CD4-positive, alpha-beta T cell treated with Interleukin-4 for 4 hours (primary cell): ENCODE measurements around the gene S100A6.
"Not testable (repeated sequence)": the region's sequence is repeated elsewhere in the genome, so short reads cannot be mapped to it uniquely, and the experiment has no call there.

Experiments
- DNase-seq: peaks from one replicate; pipeline ENCODE4 v3.0.0-alpha.2; 2020

The S100A6 gene

GRCh38 chr1:153563483-153563901 lies 27.7 kb upstream of the S100A6 start:
- DNase-seq, result no peak

GRCh38 chr1:153562021-153562420 lies 26.2 kb upstream of the S100A6 start:
- not testable (repeated sequence) for DNase-seq

- no peak for DNase-seq
These were observed 25.7 kb upstream of the S100A6 start for GRCh38 chr1:153561466-153561985.

- no peak for DNase-seq
These were observed 25.1 kb upstream of the S100A6 start for GRCh38 chr1:153560771-153561465.

DNA sequence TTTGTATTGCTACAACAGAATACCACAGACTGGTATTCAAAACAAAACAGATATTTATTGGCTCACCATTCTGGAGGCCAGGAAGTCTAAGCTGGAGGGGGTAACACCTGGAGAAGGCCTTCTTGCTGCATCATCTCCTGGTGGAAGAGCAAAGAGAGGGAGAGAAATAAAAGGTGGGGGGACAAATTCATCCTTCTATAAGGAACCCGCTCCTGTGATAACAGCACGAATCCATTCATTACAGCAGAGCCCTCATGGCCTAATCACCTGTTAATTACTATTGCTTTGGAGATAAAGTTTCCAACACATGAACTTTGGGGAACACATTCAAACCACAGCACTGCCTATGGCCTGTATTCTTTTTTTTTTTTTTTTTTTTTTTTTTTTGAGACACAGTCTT lies 24.4 kb upstream of the S100A6 start:
- no peak for DNase-seq

DNA sequence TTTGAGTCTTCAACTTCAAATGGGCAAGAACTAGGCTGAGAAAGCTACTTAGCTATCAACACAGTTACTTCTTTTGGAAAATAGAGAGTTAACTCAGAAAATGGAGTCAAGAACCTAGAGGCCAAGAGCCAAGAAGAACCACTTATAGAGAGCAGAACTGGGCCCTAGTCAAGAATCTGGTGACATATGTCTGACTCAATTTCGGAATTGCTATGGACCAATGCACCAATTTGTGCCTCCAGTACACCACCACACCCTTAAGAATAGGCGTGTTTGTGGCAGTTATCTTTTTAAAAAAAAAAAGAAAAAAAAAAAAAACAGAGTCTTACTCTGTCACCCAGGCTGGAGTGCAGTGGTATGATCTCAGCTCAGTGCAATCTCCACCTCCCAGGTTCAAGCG lies 22.1 kb upstream of the S100A6 start:
- DNase-seq, result no peak

DNA sequence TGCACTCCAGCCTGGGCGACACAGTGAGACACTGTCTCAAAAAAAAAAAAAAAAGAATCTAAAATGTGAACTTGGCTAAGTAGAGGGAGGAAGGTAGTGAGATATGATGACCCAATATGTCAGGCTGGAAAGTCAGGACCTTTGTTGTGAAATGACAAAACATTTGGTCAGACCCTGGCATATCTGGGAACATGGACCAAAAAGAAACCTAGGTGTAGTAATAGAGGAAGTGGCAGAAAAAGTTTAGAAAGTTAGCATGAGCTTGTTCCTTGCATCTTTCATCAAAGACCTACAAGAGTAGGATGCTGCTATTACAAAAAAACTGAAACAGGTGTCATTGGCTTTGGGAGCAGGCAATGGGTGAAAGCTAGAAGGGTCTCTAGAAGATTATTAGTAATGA lies 20.6 kb upstream of the S100A6 start:
- DNase-seq, result no peak

- DNase-seq, result no peak
These were observed 18.2 kb upstream of the S100A6 start for GRCh38 chr1:153553830-153554541.

- DNase-seq, result no peak
These were observed 17.3 kb upstream of the S100A6 start for GRCh38 chr1:153553096-153553495.

DNA sequence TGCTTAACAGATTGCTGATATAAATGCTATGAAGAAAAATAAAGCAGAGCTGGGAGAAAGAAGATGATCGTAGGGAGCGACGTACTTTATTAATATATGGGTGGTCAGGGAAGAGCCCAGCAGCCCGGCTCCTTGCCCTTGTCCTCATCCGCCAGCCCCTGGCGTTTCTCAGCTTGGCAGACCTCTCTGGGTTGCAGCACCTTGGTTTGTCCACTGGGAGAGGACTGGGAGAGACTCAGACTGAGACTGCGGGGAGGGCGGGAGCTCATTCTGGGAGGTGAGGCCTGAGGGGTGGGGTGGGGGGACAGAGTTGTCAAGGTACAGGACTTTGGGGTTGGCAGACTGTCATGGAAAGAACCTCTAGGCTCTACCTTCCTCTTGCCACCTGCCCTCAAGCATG lies 16.5 kb upstream of the S100A6 start:
- DNase-seq, result no peak

DNA sequence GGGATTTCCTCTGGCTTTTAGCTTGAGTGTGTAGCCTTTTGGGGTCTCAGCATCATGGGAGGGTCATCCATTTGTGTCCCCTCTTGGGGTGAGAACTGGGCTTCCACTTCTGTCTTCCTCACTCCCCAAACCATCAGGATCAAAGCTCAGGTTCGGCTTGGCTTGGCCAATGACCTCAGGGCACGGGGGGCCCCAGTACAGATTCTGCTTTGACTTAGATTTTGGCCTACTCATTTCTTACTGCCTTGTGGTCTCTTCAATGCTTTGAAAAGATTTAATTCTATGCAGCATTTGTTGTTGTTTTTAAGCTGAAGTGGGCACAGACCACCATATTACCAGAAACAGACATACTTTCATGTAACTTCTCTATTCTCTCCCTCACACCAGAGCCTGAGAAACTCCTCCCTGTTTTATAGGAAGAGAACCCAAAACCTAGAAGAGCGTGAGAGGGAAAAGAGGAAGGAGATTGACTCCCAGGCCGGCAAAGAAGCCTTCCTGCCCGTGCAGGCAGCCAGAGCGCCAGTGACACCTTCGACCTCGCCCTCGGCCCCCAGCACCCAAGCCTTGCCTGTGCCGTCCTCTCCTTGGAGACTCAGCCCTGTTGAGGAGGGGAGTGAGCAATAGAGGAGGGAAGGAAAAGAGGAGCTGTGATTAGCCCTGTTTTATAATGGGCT lies 15.2 kb upstream of the S100A6 start:
- no peak for DNase-seq

DNA sequence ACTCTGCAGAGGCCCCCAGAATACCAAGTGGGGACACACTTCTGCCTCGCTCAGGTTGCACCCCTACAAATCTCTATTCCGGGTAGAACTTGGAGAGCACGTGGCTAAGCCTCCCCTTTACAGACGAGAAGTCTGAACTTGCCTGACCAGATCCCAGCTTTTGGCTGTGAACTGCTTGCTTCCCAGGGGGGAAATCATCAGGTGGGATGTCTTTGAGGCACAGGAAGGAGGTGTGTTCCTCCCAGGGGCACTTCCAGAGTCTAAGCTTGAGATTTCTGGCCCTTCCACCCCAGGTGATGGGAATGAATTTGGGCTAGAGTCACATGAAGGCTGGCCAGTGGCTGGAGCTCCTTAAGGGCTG lies 14.6 kb upstream of the S100A6 start:
- DNase-seq, result no peak

GRCh38 chr1:153549741-153550397 lies 14.1 kb upstream of the S100A6 start:
- no peak for DNase-seq

GRCh38 chr1:153548722-153549688 lies 13.2 kb upstream of the S100A6 start, which contains the start of gene S100A3:
S100A3 (minus strand) TSS chr1:153549258; CDS start chr1:153548485, 773 bp downstream.
- no peak for DNase-seq

GRCh38 chr1:153547560-153548551 lies 12.1 kb upstream of the S100A6 start:
- DNase-seq, result no peak

DNA sequence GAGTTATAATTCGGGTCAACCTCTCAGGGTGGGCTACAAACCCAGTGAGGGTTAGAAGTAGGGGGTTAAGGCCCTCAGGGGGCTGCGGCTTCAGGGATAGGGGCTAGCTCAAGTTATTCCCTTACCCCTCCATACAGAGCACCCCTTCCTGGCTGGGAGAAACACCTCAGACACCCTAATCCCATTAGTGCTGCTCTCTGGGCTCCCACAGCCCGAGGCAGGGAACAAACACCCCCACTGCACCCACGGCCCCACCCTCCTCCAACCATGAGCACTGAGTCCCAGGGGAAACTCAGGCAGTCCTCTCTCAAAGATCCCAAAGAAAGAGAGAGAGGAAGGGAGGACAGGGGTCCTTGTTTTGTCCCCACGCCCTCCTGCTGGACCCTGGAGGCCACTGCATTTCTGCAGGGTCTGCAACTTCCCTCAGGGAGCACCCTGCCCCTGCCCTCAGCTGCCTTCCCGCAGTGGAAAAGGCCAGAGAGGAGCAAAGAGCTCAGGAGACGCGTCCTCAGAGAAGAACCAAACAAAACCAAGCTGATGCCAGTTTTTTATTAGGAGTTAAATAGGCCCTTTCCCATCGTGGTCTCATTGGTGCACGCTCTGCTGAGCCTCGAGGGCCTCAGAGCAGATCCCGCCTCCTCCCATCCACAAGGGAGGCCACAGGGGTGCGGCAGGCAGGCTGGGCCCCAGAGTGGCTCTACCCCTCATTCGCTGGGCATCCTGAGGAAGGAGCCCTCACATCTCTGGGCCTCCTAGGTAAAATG lies 11.2 kb upstream of the S100A6 start:
- no peak for DNase-seq

DNA sequence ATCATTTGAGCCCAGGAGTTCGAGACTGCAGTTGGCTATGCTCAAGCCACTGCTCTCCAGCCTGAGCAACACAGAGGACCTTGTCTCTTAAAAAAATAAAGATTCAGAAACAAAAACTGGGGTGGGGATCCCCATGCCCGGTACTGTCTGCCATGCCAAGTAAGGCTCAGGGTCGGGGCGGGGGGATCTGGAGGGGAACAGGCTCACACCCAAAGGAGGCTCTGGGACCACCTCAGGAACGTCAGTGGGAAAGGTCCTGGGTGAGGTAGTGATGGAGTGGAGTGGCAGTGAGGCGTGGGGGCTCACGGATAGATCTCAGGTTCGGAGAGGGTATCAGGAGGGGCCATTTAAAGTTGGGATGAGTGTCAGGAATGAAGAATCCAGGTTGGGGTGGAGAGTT lies 10.6 kb upstream of the S100A6 start:
- no peak for DNase-seq

DNA sequence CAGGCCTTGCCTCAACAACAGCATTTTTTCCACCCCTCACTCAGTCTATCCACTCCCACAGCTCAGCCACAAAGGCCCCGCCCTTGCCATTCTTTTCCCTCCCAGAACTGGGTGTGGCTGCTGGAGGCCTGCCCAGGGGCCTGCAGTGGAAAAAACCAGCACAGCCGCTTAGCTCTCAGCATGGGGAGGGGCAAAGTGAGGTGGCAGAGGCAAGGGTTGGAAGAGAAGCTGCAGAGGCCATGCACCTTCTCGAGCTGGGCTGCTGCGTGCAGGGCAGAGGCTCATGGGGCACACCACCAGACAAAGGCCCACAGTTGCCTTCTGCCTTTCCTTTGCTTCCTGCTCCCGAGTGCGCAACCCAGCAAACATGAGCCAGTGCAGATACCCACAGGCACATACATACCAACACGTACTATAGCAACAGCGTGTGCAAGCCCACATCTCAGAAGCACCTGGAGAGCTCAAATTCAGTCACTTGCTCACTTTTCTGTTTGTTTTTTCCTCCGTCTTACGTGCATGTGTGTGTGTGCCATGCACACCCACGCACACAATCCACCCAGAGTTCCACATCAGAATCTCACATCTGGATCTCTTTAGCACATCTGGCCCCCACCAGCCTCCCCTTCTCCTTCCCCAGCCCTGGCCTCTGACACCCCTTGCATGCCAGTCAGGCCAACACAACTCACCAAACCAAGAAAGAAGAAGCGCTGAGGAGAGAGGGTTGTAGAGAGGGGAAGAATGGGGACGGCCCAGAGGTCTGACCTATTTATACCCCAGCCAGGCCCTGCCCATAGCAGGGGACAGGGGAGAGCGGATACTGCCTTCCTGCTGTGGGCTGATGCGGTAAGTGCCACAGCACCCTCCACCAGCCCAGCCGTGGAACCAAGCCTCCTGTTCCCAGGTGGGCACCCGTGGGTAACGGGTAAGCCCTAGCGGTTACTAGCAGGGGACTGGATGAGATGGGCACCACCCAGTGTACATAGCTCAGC lies 9.6 kb upstream of the S100A6 start, which contains the start of gene S100A4:
Gene S100A4, minus strand, starts transcription at position 740 of the 989 bp plus-strand sequence. CDS start 1,012 bp downstream, outside the sequence.
- DNase-seq, result peak; percentile 94
